HepG2 (cell line): Measurements from ENCODE around the gene COX4I2. TPM values are rescaled to one million over a fixed set of nuclear protein-coding genes. Genes with fewer than 3 reads are reported as not detected.

Source experiments
- AHR ChIP-seq: IDR thresholded peaks from 2 replicates; pipeline ENCODE4 v1.6.1; 2018; ENCODE audit warnings: missing genetic modification reagents, missing compliant biosample characterization
- FOXO1 ChIP-seq: sonication (generic); formaldehyde crosslinking; IDR thresholded peaks from 2 replicates; pipeline ENCODE4 v1.4.0; 2020; ENCODE audit warnings: missing genetic modification reagents
- MAF1 ChIP-seq: sonication (generic); formaldehyde crosslinking; IDR thresholded peaks from 2 replicates; pipeline ENCODE4 v1.5.0; 2020; ENCODE audit warnings: missing genetic modification reagents, borderline replicate concordance
- PLRG1 ChIP-seq: fragments of 450-650 bp; conservative IDR thresholded peaks from 2 replicates; pipeline ENCODE4 v1.6.1; 2016
- SMAD3 ChIP-seq: sonication (generic); formaldehyde crosslinking; IDR thresholded peaks from 2 replicates; pipeline ENCODE4 v1.4.0; 2020; ENCODE audit warnings: missing genetic modification reagents
- SOX13 ChIP-seq, 3 experiments: fragments of 450-650 bp in 1 of 3; sonication (generic) in 1 of 3; formaldehyde crosslinking in 1 of 3; IDR thresholded peaks in 2 of 3; conservative IDR thresholded peaks in 1 of 3; 2 replicates each; pipeline versions ENCODE4 v1.5.0 to v1.6.1; 2016 to 2020; ENCODE audit warnings: antibody characterized with exemption in 1 of 3, mild to moderate bottlenecking in 1 of 3, missing compliant biosample characterization in 1 of 3, missing genetic modification reagents in 1 of 3, moderate library complexity in 1 of 3
- ZFP62 ChIP-seq: sonication (generic); formaldehyde crosslinking; IDR thresholded peaks from 2 replicates; pipeline ENCODE4 v1.4.0; 2020; ENCODE audit warnings: missing genetic modification reagents
- ZIK1 ChIP-seq: sonication (generic); formaldehyde crosslinking; IDR thresholded peaks from 2 replicates; pipeline ENCODE4 v1.5.0; 2020; ENCODE audit warnings: mild to moderate bottlenecking, low read depth, missing genetic modification reagents, borderline replicate concordance
- polyA plus RNA-seq, 8 experiments: library from polyadenylated mRNA; depleted of rRNA in 3 of 8; stranded (reverse) in 7 of 8; unstranded in 1 of 8; fragments of >200 nt; fragmentation: Illumina TruSeq in 4 of 8; extraction: Trizol in 4 of 8; gene quantifications; 2 replicates each; pipeline versions ENCODE4 v1.2.1 to v1.2.3, GENCODE V29; 2011 to 2016; ENCODE audit warnings: low read depth in 4 of 8, missing spikeins in 1 of 8, mixed read lengths in 1 of 8; ENCODE audit not compliant: insufficient read depth in 1 of 8
- total RNA-seq, 5 experiments: library from RNA; depleted of rRNA; stranded (reverse); fragments of >200 nt; fragmentation: Illumina TruSeq; extraction: Trizol; gene quantifications; 2 replicates each; pipeline ENCODE4 v1.2.3, GENCODE V29; 2016; ENCODE audit warnings: low read depth in 1 of 5
- TF ChIP-seq, protein P1 (sequence below): IDR thresholded peaks from 2 replicates; pipeline ENCODE4 v1.6.1; 2016; ENCODE audit warnings: missing compliant biosample characterization, missing genetic modification reagents, borderline replicate concordance
- TF ChIP-seq, protein P2 (sequence below): sonication (generic); formaldehyde crosslinking; IDR thresholded peaks from 2 replicates; pipeline ENCODE4 v1.5.1; 2020; ENCODE audit warnings: missing genetic modification reagents, mild to moderate bottlenecking, borderline replicate concordance
- TF ChIP-seq, protein P3 (sequence below): sonication (generic); formaldehyde crosslinking; IDR thresholded peaks from 2 replicates; pipeline ENCODE4 v1.4.0; 2020; ENCODE audit warnings: missing genetic modification reagents, borderline replicate concordance
- TF ChIP-seq, protein P4 (sequence below): sonication (generic); formaldehyde crosslinking; IDR thresholded peaks from 2 replicates; pipeline ENCODE4 v1.5.0; 2020; ENCODE audit warnings: missing genetic modification reagents

Gene COX4I2
- total and polyA plus RNA-seq, 2 of the 13 experiments (the other 11 are each of a cell fraction or from before 2014, with no cell fraction given) = 1.1 TPM; not detected in 1

DNA sequence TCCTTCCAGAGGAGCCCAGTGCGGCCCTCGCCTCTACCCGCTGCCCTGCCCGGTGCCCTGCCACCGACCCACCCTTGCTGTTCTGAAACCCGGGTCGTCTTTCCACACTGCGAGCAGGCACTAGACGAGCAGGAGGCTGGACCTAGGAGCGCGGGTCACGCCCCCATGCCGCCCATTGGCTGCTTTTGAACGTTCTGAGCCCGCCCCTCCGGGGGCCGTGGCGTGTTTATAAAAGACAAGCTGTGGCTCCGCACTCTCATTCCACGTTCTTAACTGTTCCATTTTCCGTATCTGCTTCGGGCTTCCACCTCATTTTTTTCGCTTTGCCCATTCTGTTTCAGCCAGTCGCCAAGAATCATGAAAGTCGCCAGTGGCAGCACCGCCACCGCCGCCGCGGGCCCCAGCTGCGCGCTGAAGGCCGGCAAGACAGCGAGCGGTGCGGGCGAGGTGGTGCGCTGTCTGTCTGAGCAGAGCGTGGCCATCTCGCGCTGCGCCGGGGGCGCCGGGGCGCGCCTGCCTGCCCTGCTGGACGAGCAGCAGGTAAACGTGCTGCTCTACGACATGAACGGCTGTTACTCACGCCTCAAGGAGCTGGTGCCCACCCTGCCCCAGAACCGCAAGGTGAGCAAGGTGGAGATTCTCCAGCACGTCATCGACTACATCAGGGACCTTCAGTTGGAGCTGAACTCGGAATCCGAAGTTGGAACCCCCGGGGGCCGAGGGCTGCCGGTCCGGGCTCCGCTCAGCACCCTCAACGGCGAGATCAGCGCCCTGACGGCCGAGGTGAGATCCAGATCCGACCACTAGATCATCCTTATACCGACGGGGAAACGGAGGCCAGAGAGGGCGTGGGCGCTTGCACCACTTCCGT lies 32.4 kb upstream of the COX4I2 start, which contains the start of gene ID1 (continued):
- TF ChIP-seq, protein P1, sequence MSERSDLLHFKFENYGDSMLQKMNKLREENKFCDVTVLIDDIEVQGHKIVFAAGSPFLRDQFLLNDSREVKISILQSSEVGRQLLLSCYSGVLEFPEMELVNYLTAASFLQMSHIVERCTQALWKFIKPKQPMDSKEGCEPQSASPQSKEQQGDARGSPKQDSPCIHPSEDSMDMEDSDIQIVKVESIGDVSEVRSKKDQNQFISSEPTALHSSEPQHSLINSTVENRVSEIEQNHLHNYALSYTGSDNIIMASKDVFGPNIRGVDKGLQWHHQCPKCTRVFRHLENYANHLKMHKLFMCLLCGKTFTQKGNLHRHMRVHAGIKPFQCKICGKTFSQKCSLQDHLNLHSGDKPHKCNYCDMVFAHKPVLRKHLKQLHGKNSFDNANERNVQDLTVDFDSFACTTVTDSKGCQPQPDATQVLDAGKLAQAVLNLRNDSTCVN = peak; percentile 72
- TF ChIP-seq, protein P2, sequence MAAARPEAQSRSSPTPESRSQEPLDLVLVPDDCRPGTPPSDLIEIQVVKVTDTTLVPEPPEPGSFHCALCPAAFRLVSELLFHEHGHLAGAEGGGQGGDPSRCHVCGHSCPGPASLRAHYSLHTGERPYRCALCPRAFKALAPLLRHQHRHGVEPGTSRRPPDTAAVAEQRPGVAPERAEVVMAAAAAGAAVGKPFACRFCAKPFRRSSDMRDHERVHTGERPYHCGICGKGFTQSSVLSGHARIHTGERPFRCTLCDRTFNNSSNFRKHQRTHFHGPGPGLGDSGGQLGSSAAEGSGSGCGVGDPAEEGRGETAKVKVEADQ (CRISPR knock-in tag) = peak; percentile 66
- peak; percentile 95; the same call in 1 of the 2 replicates for TF ChIP-seq SMAD3 (CRISPR knock-in tag)
- TF ChIP-seq MAF1 (CRISPR knock-in tag) = 0 out of 2 replicates have a peak, but pooled peaks have one; percentile 17
- peak; percentile 98 for TF ChIP-seq AHR
- TF ChIP-seq, protein P3, sequence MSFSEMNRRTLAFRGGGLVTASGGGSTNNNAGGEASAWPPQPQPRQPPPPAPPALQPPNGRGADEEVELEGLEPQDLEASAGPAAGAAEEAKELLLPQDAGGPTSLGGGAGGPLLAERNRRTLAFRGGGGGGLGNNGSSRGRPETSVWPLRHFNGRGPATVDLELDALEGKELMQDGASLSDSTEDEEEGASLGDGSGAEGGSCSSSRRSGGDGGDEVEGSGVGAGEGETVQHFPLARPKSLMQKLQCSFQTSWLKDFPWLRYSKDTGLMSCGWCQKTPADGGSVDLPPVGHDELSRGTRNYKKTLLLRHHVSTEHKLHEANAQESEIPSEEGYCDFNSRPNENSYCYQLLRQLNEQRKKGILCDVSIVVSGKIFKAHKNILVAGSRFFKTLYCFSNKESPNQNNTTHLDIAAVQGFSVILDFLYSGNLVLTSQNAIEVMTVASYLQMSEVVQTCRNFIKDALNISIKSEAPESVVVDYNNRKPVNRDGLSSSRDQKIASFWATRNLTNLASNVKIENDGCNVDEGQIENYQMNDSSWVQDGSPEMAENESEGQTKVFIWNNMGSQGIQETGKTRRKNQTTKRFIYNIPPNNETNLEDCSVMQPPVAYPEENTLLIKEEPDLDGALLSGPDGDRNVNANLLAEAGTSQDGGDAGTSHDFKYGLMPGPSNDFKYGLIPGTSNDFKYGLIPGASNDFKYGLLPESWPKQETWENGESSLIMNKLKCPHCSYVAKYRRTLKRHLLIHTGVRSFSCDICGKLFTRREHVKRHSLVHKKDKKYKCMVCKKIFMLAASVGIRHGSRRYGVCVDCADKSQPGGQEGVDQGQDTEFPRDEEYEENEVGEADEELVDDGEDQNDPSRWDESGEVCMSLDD (CRISPR knock-in tag) = peak; percentile 79; the same call in 1 of the 2 replicates
- TF ChIP-seq SOX13 (IDR thresholded peaks at IDR 0.05) = peak; percentile 67
- TF ChIP-seq SOX13 (CRISPR knock-in tag; conservative IDR thresholded peaks at IDR 0.05 in 1 of 2, IDR thresholded peaks at IDR 0.05 in 1 of 2) = peak in 1 of 2 experiments; percentile 45; a peak in 1 of 4 replicates
- TF ChIP-seq, protein P4, sequence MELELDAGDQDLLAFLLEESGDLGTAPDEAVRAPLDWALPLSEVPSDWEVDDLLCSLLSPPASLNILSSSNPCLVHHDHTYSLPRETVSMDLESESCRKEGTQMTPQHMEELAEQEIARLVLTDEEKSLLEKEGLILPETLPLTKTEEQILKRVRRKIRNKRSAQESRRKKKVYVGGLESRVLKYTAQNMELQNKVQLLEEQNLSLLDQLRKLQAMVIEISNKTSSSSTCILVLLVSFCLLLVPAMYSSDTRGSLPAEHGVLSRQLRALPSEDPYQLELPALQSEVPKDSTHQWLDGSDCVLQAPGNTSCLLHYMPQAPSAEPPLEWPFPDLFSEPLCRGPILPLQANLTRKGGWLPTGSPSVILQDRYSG (CRISPR knock-in tag) = peak; percentile 87
- no peak for TF ChIP-seq PLRG1
- no peak; the same call in none of the 2 replicates for TF ChIP-seq FOXO1 (CRISPR knock-in tag)
- no peak; the same call in 1 of the 2 replicates for TF ChIP-seq ZFP62 (CRISPR knock-in tag)
- 0 out of 2 replicates have a peak, but pooled peaks have one; percentile 73 for TF ChIP-seq ZIK1
